NCI-H82 treated with DMSO at 0.1 percent for 48 hours (cell line): ENCODE measurements around the gene SPAG6.
"Not testable (repeated sequence)": the region's sequence is repeated elsewhere in the genome, so short reads cannot be mapped to it uniquely, and the experiment has no call there.

Source experiments
- DNase-seq: peaks from one replicate; lab custom pipeline; 2025; ENCODE audit not compliant: unreplicated experiment; lab: John Stamatoyannopoulos, UW

The SPAG6 gene

DNA sequence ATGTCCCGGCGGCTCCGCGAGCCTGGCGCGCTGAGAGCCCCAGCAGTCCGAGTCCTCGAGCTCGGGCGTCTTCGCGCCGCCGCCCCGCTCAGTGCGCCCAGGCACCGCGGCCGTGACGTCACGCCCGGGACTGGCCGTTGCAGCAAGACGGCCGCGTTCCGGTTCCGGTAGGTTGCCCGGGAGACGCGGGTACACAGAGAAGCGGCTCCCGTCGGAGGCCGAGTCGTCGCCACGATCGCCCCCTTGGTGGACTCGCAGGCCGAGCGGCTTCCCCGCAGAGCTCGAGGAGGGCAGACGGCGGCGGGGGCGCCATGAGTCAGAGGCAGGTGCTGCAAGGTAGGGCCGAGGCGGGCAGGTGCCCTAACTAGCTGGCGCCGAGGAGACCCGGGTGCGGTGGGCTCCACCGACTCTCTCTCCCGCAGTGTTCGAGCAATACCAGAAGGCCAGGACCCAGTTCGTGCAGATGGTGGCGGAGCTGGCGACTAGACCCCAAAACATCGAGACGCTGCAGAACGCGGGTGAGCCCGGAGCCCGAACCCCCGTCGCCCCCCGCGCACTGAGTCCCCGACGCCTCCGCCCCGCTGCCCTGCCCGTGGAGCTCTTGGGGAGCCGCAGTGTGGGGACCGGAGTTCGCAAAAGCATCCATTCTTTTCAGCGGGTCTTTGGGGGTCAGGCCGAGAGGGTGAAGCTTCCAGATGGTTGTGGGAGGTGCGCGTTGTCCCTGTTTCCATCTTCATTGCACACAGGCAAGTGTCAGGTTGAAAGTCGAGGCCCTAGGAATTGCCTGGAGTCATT is at the start of gene SPAG6:
Gene SPAG6, plus strand, starts transcription at position 196 of the 795 bp plus-strand sequence. Its CDS starts 116 bp downstream, at position 312.
- no peak for DNase-seq

GRCh38 chr10:22301193-22301592 is 44.1 kb upstream of the SPAG6 start:
- DNase-seq = peak; percentile 18

DNA sequence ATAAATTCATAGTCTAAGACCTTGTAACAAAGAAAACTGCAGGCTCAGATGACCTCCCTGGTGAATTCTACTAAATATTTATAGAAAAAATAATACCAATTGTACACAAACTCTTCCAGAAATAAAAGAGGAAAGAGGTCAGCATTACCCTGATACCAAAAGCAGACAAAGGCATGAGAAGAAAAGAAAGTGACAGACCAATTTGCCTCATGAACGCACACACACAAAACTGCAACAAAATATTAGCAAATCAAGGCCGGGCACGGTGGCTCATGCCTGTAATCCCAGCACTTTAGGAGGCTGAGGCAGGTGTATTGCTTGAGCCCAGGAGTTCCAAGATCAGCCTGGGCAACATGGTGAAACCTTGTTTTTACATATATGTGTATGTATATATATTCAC is 41.8 kb upstream of the SPAG6 start:
- no peak for DNase-seq

- no peak for DNase-seq
Measured at GRCh38 chr10:22305721-22306120, 39.6 kb upstream of the SPAG6 start.

GRCh38 chr10:22308390-22308789 is 36.9 kb upstream of the SPAG6 start:
- DNase-seq = no peak

GRCh38 chr10:22309180-22310000 is 35.9 kb upstream of the SPAG6 start:
- DNase-seq = no peak

GRCh38 chr10:22310012-22310411 is 35.3 kb upstream of the SPAG6 start:
- DNase-seq = not testable (repeated sequence)

DNA sequence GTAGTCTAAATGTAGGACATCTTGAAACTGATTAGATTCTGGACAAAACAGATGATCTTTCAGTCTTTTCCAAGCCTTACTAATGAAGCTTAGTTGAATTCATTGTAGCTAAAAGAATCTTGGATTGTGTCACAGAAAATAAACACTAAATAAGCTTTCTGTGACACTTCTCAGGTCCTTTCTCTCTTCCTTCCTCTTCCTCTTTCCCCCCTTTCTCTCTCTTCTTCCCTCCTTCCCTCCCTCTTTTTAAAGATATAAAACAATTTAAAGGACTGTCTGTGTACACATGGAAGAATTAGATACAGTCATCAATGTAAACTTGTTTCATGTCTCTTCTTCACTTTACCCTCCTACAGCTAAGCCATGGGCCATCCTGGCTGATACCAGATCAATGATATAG is 34.4 kb upstream of the SPAG6 start:
- DNase-seq = no peak

DNA sequence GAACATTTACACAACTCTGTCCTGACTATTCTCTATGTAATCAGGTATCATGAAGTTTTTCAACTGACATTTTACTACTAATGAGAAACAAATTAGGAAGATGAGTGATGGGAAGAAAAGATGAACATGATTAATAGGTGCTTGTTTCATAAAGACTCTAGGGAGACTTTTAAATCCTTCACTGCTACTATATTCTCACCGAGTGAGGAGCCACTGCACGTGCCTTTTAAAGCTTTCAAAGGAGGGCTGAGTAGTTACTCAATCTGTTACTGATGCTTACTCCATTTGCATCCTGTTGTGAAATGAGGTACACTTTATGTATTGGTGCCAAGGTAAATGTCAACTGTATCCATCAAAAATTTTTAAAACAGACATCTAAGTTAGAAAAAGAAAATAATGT is 30.4 kb upstream of the SPAG6 start:
- no peak for DNase-seq

DNA sequence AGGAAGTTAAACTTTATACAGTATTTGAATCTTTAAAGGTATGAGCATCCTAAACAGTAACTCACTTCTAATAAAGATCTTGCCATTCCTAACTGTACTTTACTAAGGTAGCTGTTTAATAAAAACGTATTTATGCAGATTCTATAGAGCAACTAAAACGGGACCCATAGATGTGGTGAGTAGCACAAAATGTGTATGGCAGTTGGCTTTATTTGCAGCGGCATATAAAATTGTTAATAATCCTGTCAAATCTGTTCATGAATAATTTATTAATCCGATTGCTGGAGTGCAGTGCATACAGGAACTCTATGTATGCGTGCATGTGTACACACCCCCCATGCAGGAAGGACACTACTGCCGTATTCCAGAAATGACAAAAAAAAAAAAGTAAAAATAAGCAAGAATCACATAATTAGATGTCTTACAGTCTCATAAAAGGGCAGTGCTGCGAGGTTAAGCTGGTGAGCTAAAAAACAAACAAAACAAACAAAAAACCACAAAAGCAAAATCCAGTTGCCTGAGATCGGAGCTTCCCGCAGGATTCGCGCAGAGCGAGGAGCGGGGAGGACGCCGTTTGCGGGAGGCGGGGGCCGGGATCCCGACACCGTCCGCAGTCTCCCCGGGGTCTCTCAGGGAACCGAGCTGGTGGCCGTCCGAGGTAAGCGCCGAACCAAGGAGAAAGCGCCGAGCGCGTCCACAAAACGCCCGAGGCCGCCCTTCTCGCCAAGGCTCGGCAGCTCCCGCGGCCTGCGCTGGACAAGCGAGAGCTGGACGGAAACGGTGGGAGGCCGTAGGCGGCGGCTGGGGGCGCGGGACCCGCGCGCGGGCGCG is 29.6 kb upstream of the SPAG6 start:
- no peak for DNase-seq

- peak; percentile 29 for DNase-seq
Measured at GRCh38 chr10:22316286-22317075, 28.8 kb upstream of the SPAG6 start, which contains the start of gene COMMD3. COMMD3 (plus strand) TSS chr10:22316388; CDS start chr10:22316418, 30 bp downstream.

DNA sequence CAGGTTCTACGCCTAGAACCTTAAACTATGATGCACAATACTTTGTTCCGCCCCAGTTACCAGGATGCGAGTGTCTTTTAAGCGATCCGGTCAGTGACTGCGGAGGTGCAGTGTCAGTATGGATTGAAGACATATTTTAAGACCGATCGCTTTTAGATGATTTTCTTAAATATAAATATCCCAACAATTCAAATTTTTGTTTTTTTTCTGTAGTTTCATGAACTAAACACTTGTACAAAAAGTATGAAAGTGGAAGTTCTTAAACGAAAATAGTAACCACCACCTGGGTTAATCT is 28.3 kb upstream of the SPAG6 start:
- no peak for DNase-seq

GRCh38 chr10:22317771-22318565 is 27.3 kb upstream of the SPAG6 start:
- no peak for DNase-seq

DNA sequence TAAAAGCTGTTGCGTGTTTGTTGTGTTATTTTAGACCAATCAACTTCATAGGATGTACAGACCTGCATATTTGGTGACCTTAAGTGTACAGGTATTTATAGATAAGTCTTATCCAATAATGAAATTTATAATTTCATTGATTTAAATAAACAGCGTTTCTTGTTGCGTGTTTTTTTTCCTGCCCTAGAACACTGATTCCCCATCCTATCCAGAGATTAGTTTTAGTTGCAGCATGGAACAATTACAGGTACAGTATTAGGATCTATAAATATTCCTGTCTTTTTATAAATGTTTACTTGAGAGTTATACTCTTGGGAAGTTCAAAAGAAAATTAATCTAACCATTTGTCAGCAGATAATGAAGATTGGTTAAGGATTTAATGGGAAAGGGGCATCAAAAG is 26.5 kb upstream of the SPAG6 start:
- no peak for DNase-seq

DNA sequence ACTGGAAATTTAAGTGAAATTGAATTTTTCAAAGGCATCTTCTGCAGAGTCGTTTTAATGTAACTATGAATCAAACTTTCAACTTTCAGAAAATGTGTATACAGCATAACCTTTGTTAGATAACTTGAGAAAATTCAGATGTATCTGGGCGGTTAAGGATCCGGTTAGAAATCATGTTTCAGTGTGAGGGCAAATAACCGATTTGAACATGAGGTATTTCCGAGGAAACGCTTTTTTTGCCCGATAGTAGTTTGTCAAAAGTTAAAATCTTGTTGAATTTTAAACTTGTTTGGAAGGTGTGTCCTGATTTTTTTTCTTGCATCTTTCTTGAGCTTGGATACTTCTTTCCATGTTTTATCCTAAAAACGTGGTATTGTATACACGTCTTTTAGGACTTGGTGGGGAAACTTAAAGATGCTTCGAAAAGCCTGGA is 25.7 kb upstream of the SPAG6 start:
- DNase-seq = no peak

- DNase-seq = no peak
Measured at GRCh38 chr10:22319980-22320558, 25.2 kb upstream of the SPAG6 start.

GRCh38 chr10:22320591-22321155 is 24.6 kb upstream of the SPAG6 start, which contains the start of gene BMI1:
BMI1 (plus strand) TSS chr10:22321099; CDS start chr10:22326450, 5,351 bp downstream.
- DNase-seq = peak; percentile 32

DNA sequence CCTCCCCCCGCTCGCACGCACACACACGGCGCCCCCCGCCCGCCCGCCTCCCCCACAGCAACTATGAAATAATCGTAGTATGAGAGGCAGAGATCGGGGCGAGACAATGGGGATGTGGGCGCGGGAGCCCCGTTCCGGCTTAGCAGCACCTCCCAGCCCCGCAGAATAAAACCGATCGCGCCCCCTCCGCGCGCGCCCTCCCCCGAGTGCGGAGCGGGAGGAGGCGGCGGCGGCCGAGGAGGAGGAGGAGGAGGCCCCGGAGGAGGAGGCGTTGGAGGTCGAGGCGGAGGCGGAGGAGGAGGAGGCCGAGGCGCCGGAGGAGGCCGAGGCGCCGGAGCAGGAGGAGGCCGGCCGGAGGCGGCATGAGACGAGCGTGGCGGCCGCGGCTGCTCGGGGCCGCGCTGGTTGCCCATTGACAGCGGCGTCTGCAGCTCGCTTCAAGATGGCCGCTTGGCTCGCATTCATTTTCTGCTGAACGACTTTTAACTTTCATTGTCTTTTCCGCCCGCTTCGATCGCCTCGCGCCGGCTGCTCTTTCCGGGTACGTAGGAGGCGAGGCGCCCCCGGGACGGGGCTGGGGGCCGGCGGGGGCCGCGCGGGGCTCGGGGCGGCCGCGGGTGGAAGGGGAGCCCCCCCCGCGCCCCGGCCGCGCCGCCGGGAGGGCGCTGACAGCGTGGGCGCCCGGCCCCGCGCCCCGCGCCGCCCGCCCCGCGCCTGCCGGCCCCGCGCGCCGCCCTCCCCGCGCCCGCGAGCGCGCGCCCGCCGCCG is 24.0 kb upstream of the SPAG6 start:
- DNase-seq = no peak
